Chondrocyte (in vitro differentiated cells): Measurements from ENCODE around the gene HNRNPLL. TPM values are rescaled to one million over a fixed set of nuclear protein-coding genes. Genes with fewer than 3 reads are reported as not detected.

Experiments
- DNase-seq: peaks from one replicate; pipeline ENCODE4 v3.0.0; 2021; ENCODE audit warnings: mixed read lengths, low spot score
- H3K27ac Mint-ChIP-seq: one replicate; pipeline ENCODE4 v1.8.0; 2021; ENCODE audit warnings: mild to moderate bottlenecking, moderate library complexity, mixed read lengths; ENCODE audit not compliant: unreplicated experiment
- H3K27me3 Mint-ChIP-seq: 2 replicates; pipeline ENCODE4 v1.8.0; 2021; ENCODE audit warnings: low read depth, mixed read lengths
- H3K36me3 Mint-ChIP-seq: 2 replicates; pipeline ENCODE4 v1.8.0; 2021; ENCODE audit warnings: low read depth, mixed read lengths
- H3K4me1 Mint-ChIP-seq: 2 replicates; pipeline ENCODE4 v1.8.0; 2021; ENCODE audit warnings: low read depth, mild to moderate bottlenecking, mixed read lengths
- H3K4me3 Mint-ChIP-seq: one replicate; pipeline ENCODE4 v1.8.0; 2021; ENCODE audit warnings: mild to moderate bottlenecking, moderate library complexity, mixed read lengths; ENCODE audit not compliant: unreplicated experiment
- H3K9me3 Mint-ChIP-seq: 2 replicates; pipeline ENCODE4 v1.8.0; 2021; ENCODE audit warnings: low read depth, mixed read lengths
- CTCF ChIP-seq: fragments of 200-600 bp; sonication (generic); IDR thresholded peaks from 2 replicates; pipeline ENCODE4 v1.5.0; 2021; ENCODE audit warnings: antibody characterized with exemption, mild to moderate bottlenecking, moderate library complexity
- total RNA-seq: library from RNA; stranded (reverse); gene quantifications from 3 replicates; pipeline ENCODE4 v1.2.1, GENCODE V29; 2021

Gene HNRNPLL
- total RNA-seq, 1 donor from 2014 or later, result 41.8 TPM

GRCh38 chr2:38535744-38536506 is 66.8 kb downstream of the HNRNPLL start:
- H3K36me3 Mint-ChIP-seq, result no peaks in the 10 kb centered on the region
- H3K27ac Mint-ChIP-seq, result no peak overlapping the region
- DNase-seq, result peak; percentile 92
- peak overlapping the region; percentile 66 for H3K4me3 Mint-ChIP-seq
- TF ChIP-seq CTCF, result peak; percentile 99
- H3K9me3 Mint-ChIP-seq, result no peaks in the 10 kb centered on the region
- H3K27me3 Mint-ChIP-seq, result peaks cover 1% of the 10 kb centered on the region
- peaks cover 3% of the 10 kb centered on the region for H3K4me1 Mint-ChIP-seq

- H3K9me3 Mint-ChIP-seq, result no peaks in the 10 kb centered on the region
- no peak for TF ChIP-seq CTCF
- H3K27ac Mint-ChIP-seq, result no peak overlapping the region
- H3K4me3 Mint-ChIP-seq, result peak overlapping the region; percentile 66
- peaks cover 3% of the 10 kb centered on the region for H3K4me1 Mint-ChIP-seq
- no peaks in the 10 kb centered on the region for H3K36me3 Mint-ChIP-seq
- H3K27me3 Mint-ChIP-seq, result peaks cover 1% of the 10 kb centered on the region
- no peak for DNase-seq
Measured at GRCh38 chr2:38535404-38535743, 67.4 kb downstream of the HNRNPLL start.

- peaks cover 1% of the 10 kb centered on the region for H3K27me3 Mint-ChIP-seq
- no peak for DNase-seq
- no peaks in the 10 kb centered on the region for H3K9me3 Mint-ChIP-seq
- TF ChIP-seq CTCF, result no peak
- H3K4me1 Mint-ChIP-seq, result peaks cover 3% of the 10 kb centered on the region
- H3K4me3 Mint-ChIP-seq, result no peak overlapping the region
- H3K27ac Mint-ChIP-seq, result no peak overlapping the region
- no peaks in the 10 kb centered on the region for H3K36me3 Mint-ChIP-seq
Measured at GRCh38 chr2:38534746-38535403, 67.9 kb downstream of the HNRNPLL start.

- H3K27me3 Mint-ChIP-seq, result peaks cover 1% of the 10 kb centered on the region
- no peak for TF ChIP-seq CTCF
- no peaks in the 10 kb centered on the region for H3K9me3 Mint-ChIP-seq
- H3K27ac Mint-ChIP-seq, result no peak overlapping the region
- no peaks in the 10 kb centered on the region for H3K36me3 Mint-ChIP-seq
- DNase-seq, result no peak
- no peak overlapping the region for H3K4me3 Mint-ChIP-seq
- H3K4me1 Mint-ChIP-seq, result peaks cover 3% of the 10 kb centered on the region
Measured at GRCh38 chr2:38533757-38534545, 68.8 kb downstream of the HNRNPLL start.

GRCh38 chr2:38533180-38533579 is 69.5 kb downstream of the HNRNPLL start:
- H3K36me3 Mint-ChIP-seq, result no peaks in the 10 kb centered on the region
- DNase-seq, result no peak
- H3K4me1 Mint-ChIP-seq, result peaks cover 8% of the 10 kb centered on the region
- H3K9me3 Mint-ChIP-seq, result no peaks in the 10 kb centered on the region
- H3K27ac Mint-ChIP-seq, result no peak overlapping the region
- TF ChIP-seq CTCF, result no peak
- peaks cover 1% of the 10 kb centered on the region for H3K27me3 Mint-ChIP-seq
- no peak overlapping the region for H3K4me3 Mint-ChIP-seq
